NCI-H2171 treated with DMSO at 0.1 percent for 48 hours (cell line): ENCODE data around the gene SMC4.
A peak's percentile ranks its signal among the peaks of the same experiment; 100 is the strongest.

Experiments
- DNase-seq: peaks from one replicate; lab custom pipeline; 2025; lab: John Stamatoyannopoulos, UW

The SMC4 gene

DNA sequence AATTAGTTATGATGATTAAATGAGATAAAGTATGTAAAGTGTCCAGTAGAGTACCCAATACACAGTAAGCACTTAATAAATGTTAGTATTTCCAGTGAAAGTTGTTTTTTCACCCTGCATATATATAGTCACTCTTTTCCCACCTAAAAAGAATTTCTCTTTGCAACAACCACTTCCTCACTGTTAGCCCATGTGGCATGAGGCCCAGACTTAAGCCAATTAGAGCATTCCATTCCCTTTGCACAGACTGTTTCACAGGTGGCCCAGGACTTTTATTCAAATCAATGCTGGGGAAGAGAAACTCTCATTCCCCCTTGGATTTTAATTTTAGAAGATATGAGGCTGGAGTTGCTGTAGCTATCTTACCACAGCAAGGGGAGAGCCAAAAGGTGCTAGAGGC lies 4.2 kb upstream of the SMC4 start:
- no peak for DNase-seq

DNA sequence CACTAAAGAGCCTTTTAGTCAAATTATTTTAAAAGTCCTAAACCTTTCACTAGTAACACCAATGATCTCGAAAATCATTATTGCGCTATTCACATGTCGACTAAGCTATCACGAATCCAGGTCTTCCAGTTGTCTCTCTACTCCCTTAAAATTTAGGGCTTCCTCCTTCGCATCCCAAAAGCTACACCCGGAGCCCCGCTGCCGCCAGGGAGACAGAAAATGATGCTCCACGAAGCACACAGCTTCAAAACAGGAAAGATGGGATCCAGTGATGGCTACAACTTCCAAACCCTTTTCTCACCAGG lies 678 bp upstream of the SMC4 start:
- DNase-seq = no peak

DNA sequence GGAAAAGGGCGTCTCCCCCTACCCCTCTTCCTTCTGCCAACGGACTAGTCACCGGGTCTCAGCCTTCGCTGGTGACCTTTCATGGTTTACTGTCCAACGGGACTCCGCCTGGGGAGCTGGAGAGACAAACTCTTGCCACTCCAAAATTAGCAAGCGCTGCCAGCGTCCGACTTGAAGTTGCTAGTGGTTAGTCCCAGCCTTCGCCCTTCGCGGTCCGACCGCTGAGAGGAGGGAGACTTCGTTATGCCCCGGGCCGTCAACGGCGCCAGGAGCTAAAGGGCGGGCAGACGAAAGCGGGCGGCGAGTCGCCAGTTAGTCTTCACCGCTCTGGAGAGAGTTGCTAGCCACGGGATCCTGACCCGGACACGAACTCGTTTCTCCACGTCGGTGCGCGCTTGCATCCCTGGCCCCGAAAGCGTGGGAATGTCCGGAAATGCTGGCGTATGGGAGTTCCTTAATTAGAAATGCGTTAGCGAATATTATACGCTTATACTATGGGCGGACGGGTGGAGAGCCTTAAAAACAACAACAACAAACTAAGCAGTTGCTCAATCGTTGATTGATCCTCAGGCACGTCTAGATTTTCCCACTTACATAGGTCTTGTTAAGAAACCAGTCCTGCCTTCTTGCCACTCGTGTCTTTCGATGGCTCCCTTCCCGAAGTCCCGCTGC lies 716 bp downstream of the SMC4 start:
- DNase-seq = peak; percentile 44

DNA sequence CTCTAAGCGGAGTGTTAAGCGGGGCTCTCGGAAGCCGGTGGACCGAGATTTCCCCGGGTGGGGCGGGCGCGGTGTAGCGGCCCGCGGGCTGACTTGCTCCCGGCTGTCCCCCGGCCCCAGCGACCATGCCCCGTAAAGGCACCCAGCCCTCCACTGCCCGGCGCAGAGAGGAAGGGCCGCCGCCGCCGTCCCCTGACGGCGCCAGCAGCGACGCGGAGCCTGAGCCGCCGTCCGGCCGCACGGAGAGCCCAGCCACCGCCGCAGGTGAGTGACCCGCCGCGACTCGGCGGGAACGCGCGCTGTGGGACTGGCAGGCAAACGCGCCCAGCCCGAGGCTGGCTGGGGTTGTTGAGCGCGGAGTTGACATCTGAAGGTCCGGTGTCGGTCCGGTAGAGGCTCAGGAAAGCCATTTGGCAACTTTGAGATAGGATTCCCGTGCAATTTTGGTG lies 1.3 kb downstream of the SMC4 start:
- no peak for DNase-seq

DNA sequence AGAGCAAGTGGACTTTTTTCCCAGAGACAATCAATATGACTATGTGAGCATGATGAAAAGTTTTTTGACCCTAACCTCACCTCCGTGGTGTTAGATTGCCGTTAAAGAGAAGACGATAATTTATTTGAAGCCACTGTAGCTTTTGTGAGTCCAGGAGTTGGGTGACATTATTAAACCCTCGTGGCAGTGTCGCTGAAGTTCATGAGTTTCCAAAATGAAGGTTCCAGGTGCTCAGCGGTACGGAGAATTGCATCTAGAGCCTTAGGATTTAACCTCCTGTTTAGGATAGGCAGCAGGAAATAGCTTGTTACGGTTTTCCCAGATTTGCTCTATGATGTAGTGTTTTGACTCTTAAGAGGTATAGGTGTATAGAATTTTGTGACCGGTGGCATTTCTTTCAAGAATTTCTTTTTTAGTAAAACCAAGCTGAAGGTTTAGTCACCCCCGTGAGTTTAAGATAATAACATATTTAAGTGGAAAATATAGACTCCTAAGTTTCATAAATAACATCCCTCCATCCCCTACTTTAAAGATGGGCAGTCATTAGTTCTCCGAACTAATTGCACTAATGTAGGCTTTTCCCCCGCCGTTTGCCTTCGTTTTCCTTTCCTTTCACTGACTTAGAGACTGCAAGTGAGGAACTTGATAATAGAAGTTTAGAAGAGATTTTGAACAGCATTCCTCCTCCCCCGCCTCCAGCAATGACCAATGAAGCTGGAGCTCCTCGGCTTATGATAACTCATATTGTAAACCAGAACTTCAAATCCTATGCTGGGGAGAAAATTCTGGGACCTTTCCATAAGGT lies 2.0 kb downstream of the SMC4 start:
- DNase-seq = peak; percentile 22

DNA sequence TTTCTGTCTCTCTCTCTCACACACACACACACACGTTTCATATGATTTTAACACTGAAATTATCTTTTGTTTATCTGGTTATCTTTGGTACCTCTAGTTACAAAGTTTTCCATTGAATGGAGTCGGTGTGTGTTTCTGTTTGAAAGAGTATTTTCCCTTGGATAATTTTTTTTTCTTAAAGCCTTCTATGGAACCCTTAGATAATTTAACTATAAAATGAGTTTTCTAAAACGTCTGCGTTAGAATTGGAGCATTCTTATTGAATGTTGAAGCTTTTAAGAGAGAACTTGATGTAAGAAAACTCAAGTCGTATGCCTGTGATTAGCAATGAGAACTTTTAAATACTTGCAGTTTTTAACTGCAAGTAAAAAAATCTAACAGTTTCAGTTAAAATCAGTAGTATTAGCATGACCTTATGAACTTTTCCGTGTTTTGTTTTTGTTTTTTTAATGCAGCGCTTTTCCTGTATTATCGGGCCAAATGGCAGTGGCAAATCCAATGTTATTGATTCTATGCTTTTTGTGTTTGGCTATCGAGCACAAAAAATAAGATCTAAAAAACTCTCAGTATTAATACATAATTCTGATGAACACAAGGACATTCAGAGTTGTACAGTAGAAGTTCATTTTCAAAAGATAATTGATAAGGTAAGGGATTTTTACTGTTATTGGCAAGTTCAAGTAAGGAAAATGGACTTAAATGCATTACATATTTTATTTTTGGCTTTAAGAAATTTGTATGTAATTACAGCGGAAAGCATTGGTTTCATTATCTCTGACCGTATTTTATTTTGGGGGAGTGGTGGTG lies 3.0 kb downstream of the SMC4 start:
- DNase-seq = no peak

DNA sequence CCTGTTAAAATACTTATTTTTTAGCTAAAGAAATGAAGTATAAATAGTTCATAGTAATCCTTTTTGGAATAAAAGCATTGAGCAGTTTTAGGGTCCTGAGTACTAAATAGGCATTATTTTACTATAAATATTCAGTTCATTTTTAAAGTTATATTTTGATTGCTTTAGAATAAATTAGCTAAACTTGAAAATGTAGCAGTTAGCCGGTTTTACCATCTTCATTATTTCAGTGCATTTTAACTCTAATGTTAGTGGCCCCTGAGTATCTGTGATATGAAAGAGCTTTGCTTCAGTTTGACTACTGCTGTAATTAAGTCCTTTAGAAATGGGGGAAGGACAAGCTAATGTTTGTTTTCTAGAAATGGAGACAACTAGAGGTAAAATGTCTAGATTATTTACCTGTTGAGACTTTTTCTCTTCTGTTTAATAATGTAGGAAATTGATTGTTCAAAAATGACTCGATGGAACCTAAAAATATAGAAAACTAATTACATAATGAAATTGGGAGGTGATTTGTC lies 3.6 kb downstream of the SMC4 start:
- DNase-seq = no peak

DNA sequence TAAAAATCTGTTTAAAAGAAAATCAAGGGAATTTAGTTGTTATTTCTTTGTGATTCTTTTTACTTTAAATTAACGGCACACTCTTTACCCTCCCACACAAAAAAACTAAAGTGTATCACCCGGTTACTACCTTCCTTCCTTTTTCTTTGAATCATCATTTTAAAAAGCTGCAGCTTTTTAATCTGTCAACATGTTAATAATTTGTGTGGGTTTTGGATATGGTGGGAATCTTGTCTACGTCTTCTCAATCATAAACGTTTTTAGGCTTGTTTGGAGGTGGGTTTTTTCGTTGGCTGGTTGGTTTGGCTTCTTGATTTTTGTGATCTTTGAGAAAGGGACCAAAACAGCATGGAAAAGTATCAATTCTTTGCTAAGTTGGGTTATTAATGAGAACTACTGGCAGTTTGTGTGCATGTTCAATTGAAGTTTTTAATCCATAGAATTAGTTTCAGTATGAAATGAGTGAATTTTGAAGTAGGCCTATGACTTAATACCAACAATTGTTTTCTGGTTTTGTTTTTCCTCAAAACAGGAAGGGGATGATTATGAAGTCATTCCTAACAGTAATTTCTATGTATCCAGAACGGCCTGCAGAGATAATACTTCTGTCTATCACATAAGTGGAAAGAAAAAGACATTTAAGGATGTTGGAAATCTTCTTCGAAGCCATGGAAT lies 4.5 kb downstream of the SMC4 start:
- DNase-seq = no peak

DNA sequence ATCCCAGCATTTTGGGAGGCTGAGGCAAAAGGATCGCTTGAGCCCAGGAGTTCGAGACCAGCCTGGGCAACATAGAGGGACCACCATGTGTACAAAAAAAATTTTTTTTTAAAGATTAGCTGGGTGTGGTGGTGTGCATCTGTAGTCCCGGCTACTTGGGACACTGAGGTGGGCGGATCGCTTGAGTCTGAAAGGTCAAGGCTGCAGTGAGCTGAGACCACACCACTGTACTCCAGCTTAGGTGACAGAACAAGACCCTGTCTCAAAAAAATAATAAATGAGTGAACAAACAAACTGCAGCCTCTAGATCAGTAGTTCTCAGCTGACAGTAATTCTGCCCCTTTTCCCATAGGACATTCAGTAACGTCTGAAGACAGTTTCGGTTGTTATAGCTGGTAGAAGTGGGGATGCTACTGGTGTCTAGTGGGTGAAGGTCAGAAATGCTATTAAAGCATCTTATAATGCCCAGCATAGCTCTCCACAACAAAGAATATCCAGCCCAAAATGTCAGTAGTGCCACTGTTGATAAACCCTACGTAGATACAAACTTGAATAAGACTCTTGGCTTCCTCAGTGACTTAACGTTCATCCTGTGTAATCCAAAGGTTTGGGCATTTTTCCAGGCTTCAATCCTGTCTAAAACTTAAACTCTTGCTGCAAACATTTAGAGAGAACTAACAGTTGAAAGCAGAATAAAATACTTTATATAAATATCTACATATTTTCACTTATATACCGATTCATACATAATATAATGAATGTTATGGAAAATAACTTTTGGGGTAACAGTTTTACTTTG lies 10.6 kb downstream of the SMC4 start:
- no peak for DNase-seq

DNA sequence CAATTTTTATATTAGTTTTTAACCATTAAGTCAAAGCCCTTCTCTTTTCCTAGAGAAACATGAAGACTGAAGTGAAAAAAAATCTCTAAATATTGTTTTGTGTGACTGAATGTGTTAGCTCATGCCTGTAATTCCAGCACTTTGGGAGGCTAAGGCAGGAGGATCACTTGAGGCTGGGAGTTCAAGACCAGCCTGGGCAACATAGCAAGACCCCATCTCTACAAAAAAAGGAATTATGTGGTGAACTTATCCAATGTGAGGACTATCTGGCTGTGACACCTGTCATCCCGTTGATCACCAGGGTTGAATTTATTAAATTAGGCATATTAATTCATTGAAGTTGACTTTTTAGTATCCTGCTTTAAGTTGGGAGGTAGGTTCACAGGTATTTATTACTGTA lies 13.0 kb downstream of the SMC4 start:
- no peak for DNase-seq

DNA sequence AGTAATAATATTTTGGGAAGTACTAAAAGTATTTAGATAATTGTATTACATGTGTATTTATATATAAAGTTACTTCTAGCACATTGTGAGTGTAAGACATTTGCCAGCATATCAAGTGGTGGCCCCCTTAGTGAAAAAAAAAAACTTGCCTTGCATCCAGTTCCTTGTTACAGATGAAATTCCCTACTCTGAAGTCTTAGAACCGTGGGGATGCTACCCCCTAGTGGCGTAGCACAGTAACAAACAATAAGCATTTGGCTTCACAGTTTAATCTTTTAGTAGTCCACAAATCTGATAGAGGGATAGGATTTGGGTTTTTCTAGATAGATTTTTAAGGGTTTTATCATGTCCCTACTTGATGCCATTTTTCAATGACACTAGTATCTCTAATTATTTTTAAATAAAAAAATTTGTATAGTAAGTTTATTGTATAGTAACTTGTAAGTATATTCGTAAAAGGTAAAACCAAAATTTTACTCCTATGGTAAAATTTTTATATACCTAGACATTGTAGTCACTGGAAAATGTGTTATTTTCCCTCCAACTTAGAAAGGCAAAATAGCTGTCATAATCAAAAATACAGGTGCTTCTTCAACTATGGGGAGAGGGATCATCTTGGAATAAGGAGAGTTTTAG lies 14.3 kb downstream of the SMC4 start:
- peak; percentile 77 for DNase-seq

DNA sequence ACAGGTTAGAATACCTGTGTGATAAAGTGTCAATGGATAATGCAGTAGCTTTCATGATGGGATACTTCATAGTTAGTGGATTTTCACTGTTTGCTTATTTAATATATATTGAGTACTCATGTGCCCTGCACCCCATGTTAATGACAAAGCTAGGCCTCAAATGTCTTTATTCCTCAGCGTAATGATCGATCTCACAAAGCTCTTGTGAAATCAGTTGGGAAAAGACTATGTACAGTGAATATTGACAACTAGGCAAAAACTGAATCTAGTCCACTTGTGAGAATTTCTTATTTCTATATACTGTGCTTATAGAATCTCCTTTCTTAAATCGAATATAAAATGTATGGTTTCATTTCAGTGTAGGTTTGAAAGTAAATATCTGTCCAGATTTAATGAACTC lies 17.9 kb downstream of the SMC4 start:
- DNase-seq = no peak

DNA sequence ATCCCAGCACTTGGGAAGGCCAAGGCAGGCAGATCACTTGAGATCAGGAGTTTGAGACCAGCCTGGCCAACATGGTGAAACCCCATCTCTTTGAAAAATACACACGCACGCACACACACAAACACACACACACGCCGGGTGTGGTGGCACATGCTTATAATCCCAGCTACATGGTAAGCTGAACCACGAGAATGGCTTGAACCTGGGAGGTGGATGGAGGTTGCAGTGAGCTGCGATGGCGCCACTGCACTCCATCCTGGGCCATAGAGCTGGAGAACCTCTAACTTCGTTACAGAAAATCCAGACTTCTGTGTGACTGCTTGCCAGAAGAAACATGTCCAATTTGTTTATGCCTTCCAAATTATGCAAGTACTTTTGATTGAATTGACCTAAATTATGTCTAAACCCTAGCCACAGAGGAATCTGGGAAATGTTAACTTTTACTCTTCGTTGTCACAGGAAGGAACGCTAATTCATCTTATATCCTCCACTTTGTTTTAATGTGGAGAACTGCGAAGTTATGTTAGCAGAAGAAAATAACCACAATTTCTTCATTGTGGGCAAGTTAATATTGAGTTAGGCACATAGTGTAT lies 28.5 kb downstream of the SMC4 start:
- no peak for DNase-seq

DNA sequence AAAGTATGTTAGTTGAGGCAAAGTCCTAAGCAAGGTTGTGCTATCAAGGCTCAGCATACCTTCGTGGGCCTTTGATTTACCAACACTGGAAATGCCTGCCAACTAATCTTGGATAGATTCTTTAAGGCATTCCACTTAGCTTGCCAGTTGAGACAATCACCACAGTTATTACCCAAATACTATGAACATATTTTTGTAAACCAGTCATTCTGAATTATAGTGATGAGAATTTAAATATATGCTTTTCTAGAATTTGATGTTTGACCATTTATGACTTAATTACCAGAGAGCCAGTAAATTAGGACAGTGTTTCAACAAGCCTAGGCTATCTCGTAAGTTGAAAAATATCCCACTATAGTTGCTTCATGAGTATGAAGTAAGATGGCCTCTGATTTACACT lies 34.6 kb downstream of the SMC4 start:
- DNase-seq = no peak

DNA sequence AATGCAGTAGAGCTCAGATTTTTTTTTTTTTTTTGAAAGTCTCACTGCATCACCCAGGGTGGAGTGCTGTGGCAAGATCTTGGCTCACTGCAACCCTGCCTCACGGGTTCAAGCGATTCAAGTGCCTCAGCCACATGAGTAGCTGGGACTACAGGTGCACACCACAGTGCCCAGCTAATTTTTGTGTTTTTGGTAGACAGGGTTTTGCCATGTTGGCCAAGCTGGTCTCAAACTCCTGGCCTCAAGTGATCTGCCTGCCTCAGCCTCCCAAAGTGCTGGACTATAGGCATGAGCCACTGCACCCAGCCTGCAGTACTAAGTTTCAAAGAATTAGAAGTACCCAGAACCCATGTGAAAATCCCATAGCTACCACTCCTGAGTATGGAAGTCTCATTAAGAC lies 35.6 kb downstream of the SMC4 start:
- no peak for DNase-seq

DNA sequence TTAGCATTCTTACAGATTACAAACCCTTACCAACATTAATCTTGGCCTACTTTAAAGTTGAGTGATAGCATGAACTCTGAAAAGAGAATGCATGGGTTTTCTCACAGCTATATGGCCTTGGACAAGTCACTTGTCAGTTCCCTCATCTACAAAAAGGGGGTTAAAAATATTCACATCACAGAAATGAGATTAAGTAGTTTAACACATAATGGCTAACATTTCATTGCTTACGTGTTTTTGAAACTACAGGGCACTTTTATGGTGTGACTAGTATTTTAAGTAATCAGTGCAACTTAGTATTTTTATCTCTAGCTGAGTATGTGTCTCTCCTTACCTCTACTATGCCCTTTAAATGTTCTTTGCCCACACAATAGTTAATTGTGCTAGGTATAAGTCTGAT lies 36.3 kb downstream of the SMC4 start:
- DNase-seq = no peak

DNA sequence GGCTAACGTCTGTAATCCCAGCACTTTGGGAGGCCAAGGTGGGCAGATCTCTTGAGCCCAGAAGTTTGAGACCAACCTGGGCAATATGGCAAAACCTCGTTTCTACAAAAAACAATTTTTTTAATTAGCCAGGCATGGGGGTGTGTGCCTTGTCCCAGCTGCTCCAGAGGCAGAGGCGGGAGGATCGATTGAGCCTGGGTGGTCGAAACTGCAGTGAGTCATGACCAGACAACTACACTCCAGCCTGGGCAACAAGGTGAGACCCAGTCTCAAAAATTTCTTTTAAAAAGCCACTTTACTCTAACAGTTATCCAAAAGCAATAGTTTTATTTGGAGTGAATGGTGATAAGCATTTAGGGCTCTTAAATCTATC lies 37.6 kb downstream of the SMC4 start:
- no peak for DNase-seq

DNA sequence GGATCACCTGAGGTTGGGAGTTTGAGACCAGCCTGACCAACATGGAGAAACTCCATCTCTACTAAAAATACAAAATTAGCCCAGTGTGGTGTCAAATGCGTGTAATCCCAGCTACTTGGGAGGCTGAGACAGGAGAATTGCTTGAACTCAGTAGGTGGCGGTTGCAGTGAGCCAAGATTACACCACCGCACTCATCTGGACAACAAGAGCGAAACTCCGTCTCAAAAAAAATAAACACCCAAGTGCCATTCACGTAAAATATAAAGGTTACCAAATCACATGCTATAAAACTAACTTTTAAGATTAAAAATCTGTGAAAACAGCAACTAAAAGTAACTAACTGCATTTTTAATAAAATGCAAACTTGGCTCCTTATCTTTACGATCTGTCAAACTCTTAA lies 41.2 kb downstream of the SMC4 start:
- no peak for DNase-seq

DNA sequence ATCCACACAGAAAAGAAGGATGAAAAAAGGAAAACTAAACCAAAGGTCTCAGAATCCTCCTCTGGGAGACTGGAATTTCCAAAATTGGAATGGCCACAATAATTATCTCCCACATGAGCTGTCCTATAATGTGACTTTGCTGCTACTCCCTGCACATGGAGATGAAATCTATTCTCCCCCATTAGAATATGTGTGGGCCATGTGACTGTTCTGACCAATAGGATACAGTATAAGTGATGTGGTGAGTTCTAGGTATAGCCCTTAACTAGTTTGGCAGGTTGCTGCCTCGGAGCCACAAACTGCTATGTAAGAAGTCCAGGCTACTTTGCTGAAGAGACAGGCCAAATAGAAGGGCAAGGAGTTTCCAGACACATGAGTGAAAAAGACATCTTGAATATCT lies 45.0 kb downstream of the SMC4 start:
- DNase-seq = no peak

DNA sequence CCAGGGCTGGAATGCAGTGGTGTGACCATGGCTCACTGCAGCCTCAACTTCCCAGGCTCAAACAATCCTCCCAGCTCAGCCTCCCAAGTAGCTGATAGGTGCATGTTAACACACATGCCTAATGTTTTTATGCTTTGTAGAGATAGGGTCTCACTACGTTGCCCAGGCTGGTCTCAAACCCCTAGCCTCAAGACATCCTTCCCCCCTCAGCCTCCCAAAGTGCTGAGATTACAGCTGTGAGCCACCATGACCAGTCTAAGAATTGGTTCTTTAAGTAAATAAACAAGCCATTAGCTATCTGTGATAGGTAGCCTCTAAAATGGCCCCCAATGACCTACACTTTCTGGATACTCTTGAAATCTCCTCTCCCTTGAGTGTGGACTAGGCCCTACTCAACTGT lies 46.4 kb downstream of the SMC4 start:
- no peak for DNase-seq
